ENCODE data around the gene DDX56.

DDX56 gene

GRCh38 chr7:44534087-44534486, 39.6 kb downstream of the DDX56 start:
- DNase-seq = no peak

- DNase-seq = no peak
Measured at GRCh38 chr7:44533301-44534055, 40.2 kb downstream of the DDX56 start.

- DNase-seq = no peak
Measured at GRCh38 chr7:44531421-44532380, 42.0 kb downstream of the DDX56 start.

GRCh38 chr7:44530990-44531389, 42.7 kb downstream of the DDX56 start:
- DNase-seq = no peak

- no peak for DNase-seq
Measured at GRCh38 chr7:44524811-44525388, 48.8 kb downstream of the DDX56 start.

- no peak for DNase-seq
Measured at GRCh38 chr7:44522315-44522714, 51.4 kb downstream of the DDX56 start.

- DNase-seq = no peak
Measured at GRCh38 chr7:44521347-44522095, 52.2 kb downstream of the DDX56 start.

GRCh38 chr7:44520574-44520973, 53.1 kb downstream of the DDX56 start:
- DNase-seq = no peak

- no peak for DNase-seq
Measured at GRCh38 chr7:44519546-44519945, 54.2 kb downstream of the DDX56 start.

- DNase-seq = no peak
Measured at GRCh38 chr7:44518761-44519160, 54.9 kb downstream of the DDX56 start.

- no peak for DNase-seq
Measured at GRCh38 chr7:44517175-44517574, 56.5 kb downstream of the DDX56 start.

Measured in suppressor macrophage treated with lipopolysaccharide for 4 hours (primary cell).